NCI-H82 (cell line): ENCODE data around the gene OR8B4.
"Not testable (repeated sequence)": the region's sequence is repeated elsewhere in the genome, so short reads cannot be mapped to it uniquely, and the experiment has no call there.

Experiments
- DNase-seq: peaks from one replicate; lab custom pipeline; 2025; lab: John Stamatoyannopoulos, UW

The OR8B4 gene

GRCh38 chr11:124405581-124405980 is 19.1 kb downstream of the OR8B4 start:
- no peak for DNase-seq

DNA sequence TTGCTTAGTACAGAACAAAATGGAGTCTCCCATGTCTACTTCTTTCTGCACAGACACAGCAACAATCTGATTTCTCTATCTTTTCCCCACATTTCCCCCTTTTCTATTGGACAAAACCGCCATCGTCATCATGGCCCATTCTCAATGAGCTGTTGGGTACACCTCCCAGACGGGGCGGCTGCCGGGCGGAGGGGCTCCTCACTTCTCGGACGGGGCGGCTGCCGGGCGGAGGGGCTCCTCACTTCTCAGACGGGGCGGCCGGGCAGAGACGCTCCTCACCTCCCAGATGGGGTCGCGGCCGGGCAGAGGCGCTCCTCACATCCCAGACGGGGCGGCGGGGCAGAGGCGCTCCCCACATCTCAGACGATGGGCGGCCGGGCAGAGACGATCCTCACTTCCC is 21.5 kb downstream of the OR8B4 start:
- DNase-seq = not testable (repeated sequence)

- DNase-seq = peak; percentile 57
These were observed 22.2 kb downstream of the OR8B4 start for GRCh38 chr11:124402326-124402922.

DNA sequence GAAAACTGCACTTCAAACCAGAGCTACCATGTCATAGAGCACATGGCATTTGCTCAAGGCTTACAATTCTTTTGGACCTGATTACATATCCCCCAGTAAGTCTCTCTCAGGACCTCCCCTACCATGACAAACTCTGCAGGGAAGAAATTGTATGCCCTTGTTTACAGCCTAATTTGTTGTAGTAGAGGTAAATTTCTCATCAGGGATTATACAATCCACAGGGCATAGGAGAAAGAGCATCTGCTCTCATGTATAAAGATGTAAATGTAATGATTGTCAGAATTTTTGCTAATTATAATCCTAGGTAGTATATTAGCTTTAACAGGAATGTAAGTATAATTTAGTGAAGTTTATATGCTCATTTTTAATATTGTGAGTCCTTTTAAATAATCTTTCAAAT is 25.7 kb downstream of the OR8B4 start, which contains the start of gene OR8B3:
TSS of gene OR8B3 (minus strand) at position 101 of the 400 bp plus-strand sequence. CDS start 1,673 bp downstream, outside the sequence.
- no peak for DNase-seq

- DNase-seq = not testable (repeated sequence)
These were observed 27.8 kb downstream of the OR8B4 start for GRCh38 chr11:124396847-124397246.

DNA sequence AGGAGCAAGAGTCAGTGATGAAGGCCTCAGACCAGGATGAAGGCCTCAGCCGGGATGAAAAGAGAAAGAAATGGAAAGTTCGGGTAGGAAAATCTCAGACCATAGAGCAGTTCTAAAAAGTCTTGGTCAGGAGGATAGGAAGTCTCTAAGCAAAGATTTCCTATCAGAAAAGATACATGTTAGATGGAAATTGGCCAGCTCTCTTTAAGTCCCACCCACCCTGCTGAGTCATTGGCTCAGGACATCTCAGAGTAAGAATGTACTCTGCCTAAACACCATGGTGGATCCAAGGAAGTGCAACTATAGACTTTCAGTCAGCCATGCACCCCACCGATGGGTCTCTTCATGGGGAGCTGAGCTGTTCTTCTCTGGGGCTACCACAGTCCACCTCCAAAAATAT is 30.3 kb downstream of the OR8B4 start:
- DNase-seq = no peak

GRCh38 chr11:124384399-124384798 is 40.3 kb downstream of the OR8B4 start, which contains the start of gene OR8B2:
Gene OR8B2 (minus strand): TSS chr11:124384499. CDS start chr11:124383343, 1,156 bp downstream.
- no peak for DNase-seq

DNA sequence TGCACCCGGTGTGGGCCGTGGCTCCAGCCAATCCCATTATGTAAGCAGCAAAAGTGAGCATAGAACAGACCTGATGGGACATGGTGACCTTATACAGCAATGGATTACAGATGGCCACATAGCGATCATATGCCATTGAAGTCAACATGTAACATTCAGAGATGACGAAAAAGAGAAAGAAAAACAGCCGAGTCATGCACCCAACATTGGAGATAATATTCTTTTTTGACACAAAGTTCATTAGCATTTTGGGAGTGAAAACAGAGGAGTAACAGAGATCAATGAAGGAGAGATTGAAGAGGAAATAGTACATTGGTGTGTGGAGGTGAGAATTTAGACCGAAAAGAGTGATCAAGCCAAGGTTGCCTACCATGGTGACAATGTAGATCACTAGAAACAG is 41.8 kb downstream of the OR8B4 start:
- DNase-seq = not testable (repeated sequence)

GRCh38 chr11:124380585-124380984 is 44.1 kb downstream of the OR8B4 start:
- DNase-seq = no peak

GRCh38 chr11:124376280-124376679 is 48.4 kb downstream of the OR8B4 start:
- DNase-seq = no peak
